ENCODE measurements around the gene ANO7. TPM values are rescaled to one million over a fixed set of nuclear protein-coding genes. Genes with fewer than 3 reads are reported as not detected.

ANO7 gene
- total RNA-seq, 2 donors from 2014 or later = 140 to 187 TPM

DNA sequence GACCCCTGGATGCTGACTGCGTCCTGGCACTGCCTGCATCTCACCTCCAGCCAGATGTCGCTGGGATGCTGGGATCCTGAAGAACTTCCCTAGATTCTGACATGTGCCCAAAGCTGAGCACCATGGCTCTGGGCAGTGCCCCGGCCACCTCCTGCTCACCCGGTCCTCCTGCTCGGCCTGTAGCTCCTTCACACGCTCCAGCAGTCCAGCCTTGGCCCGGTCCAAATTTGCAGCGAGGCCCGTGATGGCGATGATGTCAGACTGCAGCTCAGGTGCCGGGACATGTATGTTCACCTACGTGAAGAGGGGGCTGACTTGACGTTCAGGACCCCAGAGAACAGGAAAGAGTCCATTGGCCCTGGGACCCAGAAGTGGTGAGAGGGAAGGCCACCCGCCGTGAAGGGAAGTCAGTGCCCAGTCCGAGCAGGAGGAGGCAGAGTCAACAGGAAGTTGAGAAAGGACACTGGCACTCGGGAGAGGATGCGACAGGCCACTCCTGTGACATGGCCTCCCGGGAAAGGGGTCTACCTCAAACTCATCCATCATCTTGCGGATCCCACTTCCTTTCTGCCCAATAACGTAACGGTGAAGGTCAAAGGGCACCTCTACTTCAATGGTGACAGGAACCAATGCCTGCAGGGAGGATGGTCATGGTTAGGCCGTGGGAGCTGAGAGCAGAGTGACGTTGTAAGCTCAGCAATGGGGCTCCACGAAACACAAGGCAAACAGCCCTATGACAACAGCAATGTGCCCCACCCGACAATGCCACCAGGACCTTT, 46.7 kb downstream of the ANO7 start:
- H3K9me3 ChIP-seq = no peaks in the 10 kb centered on the region
- no peaks in the 10 kb centered on the region for H3K27me3 ChIP-seq (replicated peaks; ENCODE audit: insufficient read depth)
- no peak overlapping the region for H3K4me3 ChIP-seq
- peaks cover 64 to 76% of the 10 kb centered on the region in 2 donors for H3K36me3 ChIP-seq
- no peaks in the 10 kb centered on the region for H3K4me1 ChIP-seq (replicated peaks)
- no peak overlapping the region for H3K27ac ChIP-seq
- DNase-seq (ENCODE audit: low spot score) = no peak
- 84% methylated on average over 26 of the region's 26 CpGs for WGBS
- TF ChIP-seq POLR2AphosphoS5 (IDR thresholded peaks at IDR 0.05) (no peak), POLR2A (IDR thresholded peaks at IDR 0.05) (no peak)
- TF ChIP-seq, protein P1, sequence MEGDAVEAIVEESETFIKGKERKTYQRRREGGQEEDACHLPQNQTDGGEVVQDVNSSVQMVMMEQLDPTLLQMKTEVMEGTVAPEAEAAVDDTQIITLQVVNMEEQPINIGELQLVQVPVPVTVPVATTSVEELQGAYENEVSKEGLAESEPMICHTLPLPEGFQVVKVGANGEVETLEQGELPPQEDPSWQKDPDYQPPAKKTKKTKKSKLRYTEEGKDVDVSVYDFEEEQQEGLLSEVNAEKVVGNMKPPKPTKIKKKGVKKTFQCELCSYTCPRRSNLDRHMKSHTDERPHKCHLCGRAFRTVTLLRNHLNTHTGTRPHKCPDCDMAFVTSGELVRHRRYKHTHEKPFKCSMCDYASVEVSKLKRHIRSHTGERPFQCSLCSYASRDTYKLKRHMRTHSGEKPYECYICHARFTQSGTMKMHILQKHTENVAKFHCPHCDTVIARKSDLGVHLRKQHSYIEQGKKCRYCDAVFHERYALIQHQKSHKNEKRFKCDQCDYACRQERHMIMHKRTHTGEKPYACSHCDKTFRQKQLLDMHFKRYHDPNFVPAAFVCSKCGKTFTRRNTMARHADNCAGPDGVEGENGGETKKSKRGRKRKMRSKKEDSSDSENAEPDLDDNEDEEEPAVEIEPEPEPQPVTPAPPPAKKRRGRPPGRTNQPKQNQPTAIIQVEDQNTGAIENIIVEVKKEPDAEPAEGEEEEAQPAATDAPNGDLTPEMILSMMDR (IDR thresholded peaks at IDR 0.05) = no peak
- intact Hi-C loops (cut with DNase I) = no loop called here

- no peak overlapping the region for H3K27ac ChIP-seq
- no peaks in the 10 kb centered on the region for H3K27me3 ChIP-seq (replicated peaks; ENCODE audit: insufficient read depth)
- DNase-seq (ENCODE audit: low spot score) = no peak
- H3K4me1 ChIP-seq (replicated peaks) = no peaks in the 10 kb centered on the region
- H3K9me3 ChIP-seq = no peaks in the 10 kb centered on the region
- TF ChIP-seq POLR2A (IDR thresholded peaks at IDR 0.05) = no peak
- no peak for TF ChIP-seq POLR2AphosphoS5 (IDR thresholded peaks at IDR 0.05)
- TF ChIP-seq, protein P1 (IDR thresholded peaks at IDR 0.05) = no peak
- intact Hi-C loops (cut with DNase I) = no loop called here
- 91% methylated on average over 30 of the region's 30 CpGs for WGBS
- H3K4me3 ChIP-seq = no peak overlapping the region
- peaks cover 63 to 73% of the 10 kb centered on the region in 2 donors for H3K36me3 ChIP-seq
Observed at GRCh38 chr2:241235859-241236593, 47.5 kb downstream of the ANO7 start.

- no peaks in the 10 kb centered on the region for H3K27me3 ChIP-seq (replicated peaks; ENCODE audit: insufficient read depth)
- DNase-seq (ENCODE audit: low spot score) = no peak
- H3K4me3 ChIP-seq = no peak overlapping the region
- intact Hi-C loops (cut with DNase I) = no loop called here
- WGBS = 87% methylated on average over 6 of the region's 6 CpGs
- no peaks in the 10 kb centered on the region for H3K9me3 ChIP-seq
- TF ChIP-seq, protein P1 (IDR thresholded peaks at IDR 0.05) = no peak
- TF ChIP-seq POLR2A (IDR thresholded peaks at IDR 0.05) = no peak
- TF ChIP-seq POLR2AphosphoS5 (IDR thresholded peaks at IDR 0.05) = no peak
- no peaks in the 10 kb centered on the region for H3K4me1 ChIP-seq (replicated peaks)
- H3K27ac ChIP-seq = no peak overlapping the region
- H3K36me3 ChIP-seq = peaks cover 63 to 72% of the 10 kb centered on the region in 2 donors
Observed at GRCh38 chr2:241237047-241237446, 48.6 kb downstream of the ANO7 start.

GRCh38 chr2:241237949-241238371, 49.5 kb downstream of the ANO7 start:
- H3K4me1 ChIP-seq (replicated peaks) = no peaks in the 10 kb centered on the region
- no peaks in the 10 kb centered on the region for H3K27me3 ChIP-seq (replicated peaks; ENCODE audit: insufficient read depth)
- H3K4me3 ChIP-seq = no peak overlapping the region
- 86% methylated on average over 12 of the region's 12 CpGs for WGBS
- H3K36me3 ChIP-seq = peaks cover 64 to 73% of the 10 kb centered on the region in 2 donors
- TF ChIP-seq POLR2A (IDR thresholded peaks at IDR 0.05) (no peak), POLR2AphosphoS5 (IDR thresholded peaks at IDR 0.05) (no peak)
- TF ChIP-seq, protein P1 (IDR thresholded peaks at IDR 0.05) = no peak
- H3K27ac ChIP-seq = no peak overlapping the region
- no peaks in the 10 kb centered on the region for H3K9me3 ChIP-seq
- intact Hi-C loops (cut with DNase I) = no loop called here
- no peak for DNase-seq (ENCODE audit: low spot score)

All from prostate gland (tissue), 2 donors.